Muscle of leg (tissue), 11 donors: ENCODE data around the gene PDPN. TPM values are rescaled to one million over a fixed set of nuclear protein-coding genes. Genes with fewer than 3 reads are reported as not detected.
"Not testable (repeated sequence)": the region's sequence is repeated elsewhere in the genome, so short reads cannot be mapped to it uniquely, and the experiment has no call there.

Experiments used
- DNase-seq: peaks from one replicate; pipeline ENCODE4 v3.0.0; 2013
- H3K27ac ChIP-seq: one replicate; pipeline ENCODE4 v1.5.1; 2013; ENCODE audit warnings: mild to moderate bottlenecking, low read length, control low read depth
- H3K27me3 ChIP-seq: one replicate; pipeline ENCODE4 v1.6.1; 2013; ENCODE audit warnings: low read length; ENCODE audit not compliant: control insufficient read depth, insufficient read depth
- H3K36me3 ChIP-seq: one replicate; pipeline ENCODE4 v1.6.1; 2013; ENCODE audit warnings: low read length; ENCODE audit not compliant: control insufficient read depth, insufficient read depth
- H3K4me1 ChIP-seq: one replicate; pipeline ENCODE4 v1.6.1; 2013; ENCODE audit warnings: low read length; ENCODE audit not compliant: control insufficient read depth, insufficient read depth
- H3K4me3 ChIP-seq: one replicate; pipeline ENCODE4 v1.5.1; 2013; ENCODE audit warnings: low read length, control low read depth
- H3K9me3 ChIP-seq: replicated peaks from 2 replicates; pipeline ENCODE4 v1.6.1; 2013; ENCODE audit warnings: low read depth, low read length; ENCODE audit not compliant: control insufficient read depth
- WGBS: methylation state at CpG from one replicate; pipeline ENCODE4 v1.1.5; 2013; ENCODE audit warnings: missing lambda C conversion rate; ENCODE audit not compliant: insufficient coverage; 5-methylcytosine and 5-hydroxymethylcytosine counted together
- polyA plus RNA-seq, 8 donors: library from polyadenylated mRNA; unstranded; fragments of 120-200 nt; gene quantifications; one replicate each; pipeline versions ENCODE4 v1.2.1 to v1.2.3, GENCODE V29; 2013; ENCODE audit warnings: inconsistent platforms in 1 of 8, low replicate concordance in 1 of 8; ENCODE audit not compliant: insufficient read length in 8 of 8, insufficient read depth in 1 of 8
- total RNA-seq: library from RNA; stranded (reverse); fragments of 120-200 nt; gene quantifications from one replicate; pipeline ENCODE4 v1.2.4, GENCODE V29; 2013

PDPN gene
- total and polyA plus RNA-seq, 9 donors = 14.5 to 52.2 (median 41.2) TPM

DNA sequence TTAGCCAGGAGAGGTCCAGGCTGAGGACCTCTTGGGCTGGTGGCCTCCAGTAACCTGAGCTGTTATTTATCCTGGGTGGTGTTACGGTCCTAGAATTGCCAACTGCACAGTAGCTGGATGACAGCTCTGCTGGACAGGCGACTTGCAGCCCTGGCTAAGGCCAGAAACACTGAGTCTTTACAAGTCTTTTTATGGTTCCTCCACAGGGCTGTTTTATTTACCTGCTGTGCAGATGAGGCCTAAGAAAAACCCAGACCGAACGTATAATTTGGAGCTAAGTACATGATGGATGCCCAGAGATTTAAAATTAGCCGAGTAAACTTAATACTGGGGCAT is 39.4 kb upstream of the PDPN start:
- H3K27ac ChIP-seq = peak overlapping the region; percentile 20
- WGBS = 25% methylated on average over 4 of the region's 5 CpGs
- H3K9me3 ChIP-seq = no peaks in the 10 kb centered on the region
- DNase-seq = no peak
- peaks cover 15% of the 10 kb centered on the region for H3K4me1 ChIP-seq
- H3K4me3 ChIP-seq = no peak overlapping the region
- no peaks in the 10 kb centered on the region for H3K36me3 ChIP-seq
- H3K27me3 ChIP-seq = no peaks in the 10 kb centered on the region

GRCh38 chr1:13546791-13547190 is 36.8 kb upstream of the PDPN start:
- no peak overlapping the region for H3K4me3 ChIP-seq
- no peaks in the 10 kb centered on the region for H3K9me3 ChIP-seq
- no peaks in the 10 kb centered on the region for H3K36me3 ChIP-seq
- H3K27me3 ChIP-seq = no peaks in the 10 kb centered on the region
- H3K4me1 ChIP-seq = peaks cover 11% of the 10 kb centered on the region
- DNase-seq = no peak
- H3K27ac ChIP-seq = no peak overlapping the region
- 66% methylated on average over 2 of the region's 3 CpGs for WGBS

DNA sequence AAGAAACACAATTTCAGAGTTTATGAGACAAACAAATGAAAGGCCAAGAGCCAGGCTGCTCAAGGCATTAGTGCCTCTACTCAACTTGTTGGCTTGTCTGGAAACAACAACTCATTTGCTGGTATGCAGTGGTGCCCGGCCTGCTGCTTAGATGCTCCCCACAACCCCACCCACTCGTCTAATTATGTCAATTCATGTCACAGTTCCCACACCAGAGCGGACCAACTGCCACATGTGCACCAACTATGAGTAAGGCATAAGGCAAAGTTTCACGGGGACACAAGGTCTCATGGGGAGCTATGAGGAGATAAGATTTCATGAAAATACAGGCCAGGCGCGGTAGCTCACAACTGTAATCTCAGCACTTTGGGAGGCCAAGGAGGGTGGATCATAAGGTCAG is 35.4 kb upstream of the PDPN start:
- Histone ChIP-seq H3K27me3 (no peaks in the 10 kb centered on the region), H3K4me1 (peaks cover 11% of the 10 kb centered on the region), H3K36me3 (no peaks in the 10 kb centered on the region), H3K9me3 (no peaks in the 10 kb centered on the region), H3K27ac (no peak overlapping the region), H3K4me3 (no peak overlapping the region)
- DNase-seq = no peak
- WGBS = 80% methylated on average over 1 of the region's 6 CpGs

- peaks cover 3% of the 10 kb centered on the region for H3K4me1 ChIP-seq
- no peak for DNase-seq
- no peaks in the 10 kb centered on the region for H3K9me3 ChIP-seq
- no peak overlapping the region for H3K27ac ChIP-seq
- 74% methylated on average over 3 of the region's 6 CpGs for WGBS
- H3K36me3 ChIP-seq = no peaks in the 10 kb centered on the region
- no peak overlapping the region for H3K4me3 ChIP-seq
- H3K27me3 ChIP-seq = no peaks in the 10 kb centered on the region
These were observed 34.6 kb upstream of the PDPN start for GRCh38 chr1:13549021-13549420.

- no peak overlapping the region for H3K27ac ChIP-seq
- no peaks in the 10 kb centered on the region for H3K4me1 ChIP-seq
- no peaks in the 10 kb centered on the region for H3K36me3 ChIP-seq
- WGBS = no CpG with 5 or more reads among the region's 3 CpGs
- no peaks in the 10 kb centered on the region for H3K27me3 ChIP-seq
- H3K4me3 ChIP-seq = no peak overlapping the region
- no peak for DNase-seq
- H3K9me3 ChIP-seq = no peaks in the 10 kb centered on the region
These were observed 34.1 kb upstream of the PDPN start for GRCh38 chr1:13549521-13549920.

DNA sequence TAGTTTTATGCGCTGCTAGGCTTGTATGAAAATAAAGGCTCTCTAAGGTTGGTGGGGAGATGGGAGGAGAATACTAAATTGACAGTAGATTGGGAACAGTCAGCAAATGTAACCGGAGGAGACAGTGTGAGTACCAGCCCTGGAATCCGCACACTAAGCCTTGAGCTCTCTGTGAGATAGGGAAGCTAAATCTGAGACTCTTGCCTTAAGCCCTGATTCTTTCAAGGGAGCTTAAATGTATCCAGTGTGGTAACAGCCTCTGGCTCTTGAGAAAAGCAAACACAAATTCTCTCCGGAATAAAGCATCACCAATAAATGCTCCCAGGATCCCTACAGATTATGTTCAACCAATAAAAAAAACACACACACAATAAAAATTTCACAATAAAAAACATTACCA is 33.0 kb upstream of the PDPN start:
- Histone ChIP-seq H3K27me3 (no peaks in the 10 kb centered on the region), H3K36me3 (no peaks in the 10 kb centered on the region), H3K4me1 (no peaks in the 10 kb centered on the region), H3K27ac (no peak overlapping the region), H3K9me3 (no peaks in the 10 kb centered on the region), H3K4me3 (no peak overlapping the region)
- 21% methylated on average over 3 of the region's 4 CpGs for WGBS
- peak; percentile 46 for DNase-seq

GRCh38 chr1:13554798-13555197 is 28.8 kb upstream of the PDPN start:
- Histone ChIP-seq H3K4me1 (no peaks in the 10 kb centered on the region), H3K27me3 (peaks cover 2% of the 10 kb centered on the region), H3K27ac (no peak overlapping the region), H3K9me3 (no peaks in the 10 kb centered on the region), H3K4me3 (no peak overlapping the region), H3K36me3 (no peaks in the 10 kb centered on the region)
- WGBS = 96% methylated on average over 25 of the region's 28 CpGs
- no peak for DNase-seq

- peaks cover 4% of the 10 kb centered on the region for H3K27me3 ChIP-seq
- DNase-seq = no peak
- no peaks in the 10 kb centered on the region for H3K4me1 ChIP-seq
- H3K9me3 ChIP-seq = no peaks in the 10 kb centered on the region
- no peak overlapping the region for H3K27ac ChIP-seq
- H3K36me3 ChIP-seq = no peaks in the 10 kb centered on the region
- H3K4me3 ChIP-seq = no peak overlapping the region
- no CpG with 5 or more reads among the region's 6 CpGs for WGBS
These were observed 27.3 kb upstream of the PDPN start for GRCh38 chr1:13556224-13556764.

DNA sequence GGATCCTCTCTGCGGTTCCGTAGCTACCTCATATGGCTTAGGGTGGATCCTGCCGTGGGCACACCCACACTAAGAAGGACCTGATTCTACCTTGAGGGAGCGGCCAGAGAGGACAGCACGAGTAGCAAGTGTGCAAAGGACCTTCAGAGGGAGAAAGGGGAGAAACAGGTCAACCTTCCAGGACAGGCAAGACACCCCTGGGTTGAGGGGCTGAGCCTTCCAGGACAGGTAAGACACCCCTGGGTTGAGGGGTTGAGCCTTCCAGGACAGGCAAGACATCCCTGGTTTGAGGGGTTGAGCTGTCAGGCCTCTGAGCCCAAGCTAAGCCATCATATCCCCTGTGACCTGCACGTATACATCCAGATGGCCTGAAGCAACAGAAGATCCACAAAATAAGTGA is 23.1 kb upstream of the PDPN start:
- 83% methylated on average over 4 of the region's 6 CpGs for WGBS
- no peak overlapping the region for H3K27ac ChIP-seq
- H3K27me3 ChIP-seq = peaks cover 4% of the 10 kb centered on the region
- no peaks in the 10 kb centered on the region for H3K36me3 ChIP-seq
- DNase-seq = no peak
- H3K4me3 ChIP-seq = no peak overlapping the region
- no peaks in the 10 kb centered on the region for H3K9me3 ChIP-seq
- H3K4me1 ChIP-seq = no peaks in the 10 kb centered on the region

GRCh38 chr1:13562981-13563380 is 20.7 kb upstream of the PDPN start:
- 83% methylated on average over 9 of the region's 11 CpGs for WGBS
- DNase-seq, H3K4me3 ChIP-seq, H3K27ac ChIP-seq, H3K27me3 ChIP-seq, H3K9me3 ChIP-seq, H3K36me3 ChIP-seq, H3K4me1 ChIP-seq: not testable (repeated sequence)

DNA sequence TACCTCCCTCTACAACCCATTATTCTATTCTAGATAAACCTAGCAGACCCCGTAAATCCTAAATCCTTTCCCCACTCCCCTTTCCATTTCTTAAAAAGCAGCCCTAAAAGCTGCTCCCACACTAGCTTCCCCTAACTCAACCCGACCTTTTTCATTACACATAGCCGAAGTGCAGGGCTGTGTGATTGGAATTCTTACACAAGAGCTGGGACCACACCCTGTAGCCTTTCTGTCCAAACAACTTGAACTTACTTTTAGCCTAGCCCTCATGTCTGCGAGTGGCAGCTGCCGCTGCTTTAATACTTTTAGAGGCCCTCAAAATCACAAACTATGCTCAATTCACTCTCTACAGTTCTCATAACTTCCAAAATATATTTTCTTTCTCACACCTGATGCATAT is 19.6 kb upstream of the PDPN start:
- no peaks in the 10 kb centered on the region for H3K4me1 ChIP-seq
- H3K36me3 ChIP-seq = no peaks in the 10 kb centered on the region
- DNase-seq = no peak
- H3K27ac ChIP-seq = no peak overlapping the region
- H3K9me3 ChIP-seq = no peaks in the 10 kb centered on the region
- peaks cover 2% of the 10 kb centered on the region for H3K27me3 ChIP-seq
- WGBS = 68% methylated on average over 4 of the region's 5 CpGs
- no peak overlapping the region for H3K4me3 ChIP-seq
